Natural killer cell (primary cell): ENCODE measurements around the gene PHLDB2. TPM values are rescaled to one million over a fixed set of nuclear protein-coding genes. Genes with fewer than 3 reads are reported as not detected.

Experiments used
- ATAC-seq, 3 donors: fragments of 150-1000 bp in 2 of 3; fragments of 200-7000 bp in 1 of 3; cut with Tn5 transposase; 1 replicate in 1 of 3; 2 replicates in 2 of 3; pipeline ENCODE4 v1.10.0; 2021; ENCODE audit warnings: mild to moderate bottlenecking in 2 of 3, moderate library complexity in 2 of 3
- DNase-seq, 2 donors: peaks; one replicate each; pipeline versions ENCODE4 v3.0.0 to v3.0.0-alpha.2; 2013 to 2021; ENCODE audit warnings: mixed read lengths in 1 of 2
- H3K27ac ChIP-seq: one replicate; pipeline ENCODE4 v1.5.1; 2013; ENCODE audit warnings: mild to moderate bottlenecking, low read length
- H3K27me3 ChIP-seq: one replicate; pipeline ENCODE4 v1.6.1; 2013; ENCODE audit warnings: low read length; ENCODE audit not compliant: control insufficient read depth, insufficient read depth
- H3K36me3 ChIP-seq: one replicate; pipeline ENCODE4 v1.6.1; 2013; ENCODE audit warnings: low read length; ENCODE audit not compliant: control insufficient read depth, insufficient read depth
- H3K4me1 ChIP-seq: one replicate; pipeline ENCODE4 v1.6.1; 2013; ENCODE audit warnings: low read length; ENCODE audit not compliant: control insufficient read depth, insufficient read depth
- H3K4me3 ChIP-seq: one replicate; pipeline ENCODE4 v1.5.1; 2013; ENCODE audit warnings: low read length
- H3K9me3 ChIP-seq: one replicate; pipeline ENCODE4 v1.6.1; 2013; ENCODE audit warnings: low read length; ENCODE audit not compliant: control insufficient read depth, insufficient read depth
- H3K27ac Mint-ChIP-seq, 2 donors: one replicate each; pipeline ENCODE4 v1.8.0; 2022; ENCODE audit warnings: mild to moderate bottlenecking in 2 of 2, mixed read lengths in 2 of 2, moderate library complexity in 1 of 2
- H3K27me3 Mint-ChIP-seq, 2 donors: one replicate each; pipeline ENCODE4 v1.8.0; 2022; ENCODE audit warnings: low read depth in 2 of 2, mixed read lengths in 2 of 2
- H3K36me3 Mint-ChIP-seq: one replicate; pipeline ENCODE4 v1.8.0; 2022; ENCODE audit warnings: mixed read lengths
- H3K4me1 Mint-ChIP-seq, 2 donors: one replicate each; pipeline ENCODE4 v1.8.0; 2022; ENCODE audit warnings: mixed read lengths in 2 of 2
- H3K4me3 Mint-ChIP-seq: one replicate; pipeline ENCODE4 v1.8.0; 2022; ENCODE audit warnings: mild to moderate bottlenecking, moderate library complexity, mixed read lengths
- H3K9me3 Mint-ChIP-seq, 2 donors: one replicate each; pipeline ENCODE4 v1.8.0; 2022; ENCODE audit warnings: mixed read lengths in 2 of 2
- CTCF ChIP-seq: fragments of 200-600 bp; IDR thresholded peaks from one replicate; pipeline ENCODE4 v1.8.0; 2022; ENCODE audit warnings: antibody characterized with exemption
- WGBS: methylation state at CpG from one replicate; pipeline ENCODE4 v1.1.7; 2013; ENCODE audit warnings: missing lambda C conversion rate; ENCODE audit not compliant: insufficient coverage; 5-methylcytosine and 5-hydroxymethylcytosine counted together
- intact Hi-C: fragments of 100-400 bp; cut with micrococcal nuclease; formaldehyde crosslinking; loops from one replicate; pipeline ENCODE4 v1.14.2; 2022
- total RNA-seq, 4 donors: library from RNA; stranded (reverse); fragments of 120-200 nt in 1 of 4; gene quantifications; one replicate each; pipeline versions ENCODE4 v1.2.3 to v1.2.4, GENCODE V29; 2013 to 2022

The PHLDB2 gene
- total RNA-seq, 3 donors from 2014 or later (not counting 1 experiment from before 2014, with no cell fraction given): 63.3 to 93.4 (median 64.0) TPM

GRCh38 chr3:112004187-112004586 is 145.1 kb downstream of the PHLDB2 start:
- intact Hi-C loops: no loop called here

GRCh38 chr3:112004669-112005068 is 145.6 kb downstream of the PHLDB2 start:
- H3K27me3 Mint-ChIP-seq: peaks cover 3 to 8% of the 10 kb centered on the region in 2 donors
- no peaks in the 10 kb centered on the region for H3K36me3 Mint-ChIP-seq
- TF ChIP-seq CTCF: no peak
- H3K27me3 ChIP-seq: no peaks in the 10 kb centered on the region
- H3K27ac Mint-ChIP-seq: no peak overlapping the region
- intact Hi-C loops: no loop called here
- no peak for DNase-seq
- H3K36me3 ChIP-seq: no peaks in the 10 kb centered on the region
- H3K9me3 Mint-ChIP-seq: no peaks in the 10 kb centered on the region
- H3K27ac ChIP-seq: no peak overlapping the region
- ATAC-seq: no peak
- H3K4me1 ChIP-seq: peaks cover 8% of the 10 kb centered on the region
- no peak overlapping the region for H3K4me3 ChIP-seq
- WGBS: 93% methylated on average over 2 of the region's 2 CpGs
- H3K4me1 Mint-ChIP-seq: peaks cover 15% of the 10 kb centered on the region in 2 donors
- H3K4me3 Mint-ChIP-seq: no peak overlapping the region
- no peaks in the 10 kb centered on the region for H3K9me3 ChIP-seq

More at GRCh38 chr3:112004187-112004586, 145.1 kb downstream of the PHLDB2 start:
- no peak for ATAC-seq
- Histone ChIP-seq H3K4me3 (no peak overlapping the region), H3K36me3 (no peaks in the 10 kb centered on the region), H3K4me1 (peaks cover 13% of the 10 kb centered on the region), H3K27ac (no peak overlapping the region), H3K27me3 (no peaks in the 10 kb centered on the region), H3K9me3 (no peaks in the 10 kb centered on the region)
- no peak for DNase-seq
- WGBS: 100% methylated on average over 1 of the region's 2 CpGs
- Mint-ChIP-seq H3K4me3 (no peak overlapping the region), H3K4me1 (peaks cover 20% of the 10 kb centered on the region in 2 donors), H3K27me3 (peaks cover 4 to 10% of the 10 kb centered on the region in 2 donors), H3K27ac (no peak overlapping the region), H3K9me3 (no peaks in the 10 kb centered on the region), H3K36me3 (no peaks in the 10 kb centered on the region)
- no peak for TF ChIP-seq CTCF

- ATAC-seq (no peak), DNase-seq (no peak)
- H3K4me3 ChIP-seq: no peak overlapping the region
- H3K27me3 ChIP-seq: no peaks in the 10 kb centered on the region
- Mint-ChIP-seq H3K27ac (no peak overlapping the region), H3K27me3 (peaks cover 3 to 8% of the 10 kb centered on the region in 2 donors), H3K4me3 (no peak overlapping the region), H3K36me3 (no peaks in the 10 kb centered on the region), H3K4me1 (peaks cover 11 to 12% of the 10 kb centered on the region in 2 donors), H3K9me3 (no peaks in the 10 kb centered on the region)
- H3K9me3 ChIP-seq: no peaks in the 10 kb centered on the region
- no peak overlapping the region for H3K27ac ChIP-seq
- 86% methylated on average over 3 of the region's 4 CpGs for WGBS
- TF ChIP-seq CTCF: no peak
- H3K36me3 ChIP-seq: no peaks in the 10 kb centered on the region
- intact Hi-C loops: no loop called here
- peaks cover 8% of the 10 kb centered on the region for H3K4me1 ChIP-seq
These were observed 146.1 kb downstream of the PHLDB2 start for GRCh38 chr3:112005091-112005672.

- H3K4me1 Mint-ChIP-seq: peaks cover 5 to 6% of the 10 kb centered on the region in 2 donors
- H3K4me3 Mint-ChIP-seq: no peak overlapping the region
- WGBS: no CpG with 5 or more reads among the region's 1 CpG
- H3K27ac ChIP-seq: no peak overlapping the region
- no peak for TF ChIP-seq CTCF
- intact Hi-C loops: no loop called here
- H3K9me3 Mint-ChIP-seq: no peaks in the 10 kb centered on the region
- H3K36me3 Mint-ChIP-seq: no peaks in the 10 kb centered on the region
- H3K36me3 ChIP-seq: no peaks in the 10 kb centered on the region
- H3K27ac Mint-ChIP-seq: no peak overlapping the region
- H3K27me3 ChIP-seq: no peaks in the 10 kb centered on the region
- ATAC-seq: no peak
- peaks cover 4% of the 10 kb centered on the region for H3K4me1 ChIP-seq
- no peaks in the 10 kb centered on the region for H3K9me3 ChIP-seq
- no peak overlapping the region for H3K4me3 ChIP-seq
- no peak for DNase-seq
- no peaks in the 10 kb centered on the region for H3K27me3 Mint-ChIP-seq
These were observed 148.6 kb downstream of the PHLDB2 start for GRCh38 chr3:112007633-112008032.
